ENCODE measurements around the gene ADRB1.

ADRB1 gene

GRCh38 chr10:114026189-114027040, 17.3 kb upstream of the ADRB1 start:
- DNase-seq (ENCODE audit: low read depth): no peak

DNA sequence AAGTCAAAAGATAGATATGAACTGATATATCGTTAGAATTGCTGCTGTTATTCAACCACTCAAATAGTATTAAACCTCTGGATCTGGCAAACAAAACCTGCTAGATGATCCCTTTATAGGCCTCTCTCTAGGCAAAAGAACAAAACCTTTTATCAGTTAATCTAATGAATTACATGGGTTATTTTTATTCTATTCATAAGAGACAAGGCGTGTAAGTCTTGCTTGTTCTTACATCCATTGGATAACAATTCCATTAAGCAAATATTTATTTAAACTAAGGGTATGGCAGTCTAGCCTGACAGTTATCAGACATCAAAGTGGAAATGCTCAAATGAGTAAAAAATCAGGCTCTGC, 16.6 kb upstream of the ADRB1 start:
- no peak for DNase-seq (ENCODE audit: low read depth)

DNA sequence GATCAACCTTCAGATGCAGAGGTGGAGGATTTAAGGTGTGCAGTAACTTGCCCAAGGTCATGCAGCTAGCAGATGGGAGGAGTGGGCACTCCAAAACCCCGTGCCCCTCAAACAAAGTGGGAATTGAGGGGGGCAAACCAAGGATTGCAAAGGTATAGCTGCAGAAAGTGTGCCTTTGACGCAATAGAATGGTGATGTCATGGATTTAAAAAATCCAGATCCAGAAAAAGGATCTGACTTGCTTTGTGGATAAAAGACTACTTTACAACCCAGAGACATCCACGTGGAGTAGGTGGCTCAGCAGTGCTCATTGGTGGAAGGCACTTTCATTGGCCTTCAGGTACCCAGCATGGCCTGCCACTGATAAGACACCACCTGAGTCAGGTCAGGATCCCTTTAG, 15.7 kb upstream of the ADRB1 start:
- DNase-seq (ENCODE audit: low read depth): no peak

DNA sequence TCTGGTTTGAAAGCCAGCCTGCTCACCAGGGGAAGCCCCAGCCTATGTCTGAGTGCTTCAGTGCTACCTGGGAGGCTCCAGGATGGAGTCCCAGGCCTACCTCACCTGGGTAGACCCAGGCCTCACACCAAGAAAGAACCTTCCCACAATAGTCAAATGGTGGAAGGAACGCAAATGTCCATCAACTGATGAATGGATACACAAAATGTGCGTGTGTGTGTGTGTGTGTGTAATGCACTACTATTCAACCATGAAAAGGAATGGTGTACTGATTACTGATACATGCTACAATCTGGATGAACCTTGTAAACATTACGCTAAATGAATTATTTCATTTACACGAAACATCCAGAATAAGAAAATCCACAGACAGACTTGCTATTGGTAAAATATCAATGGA, 15.2 kb upstream of the ADRB1 start:
- no peak for DNase-seq (ENCODE audit: low read depth)

GRCh38 chr10:114029655-114030054, 14.0 kb upstream of the ADRB1 start:
- no peak for DNase-seq (ENCODE audit: low read depth)

GRCh38 chr10:114030140-114030539, 13.5 kb upstream of the ADRB1 start:
- no peak for DNase-seq (ENCODE audit: low read depth)

GRCh38 chr10:114031073-114031972, 12.3 kb upstream of the ADRB1 start:
- no peak for DNase-seq (ENCODE audit: low read depth)

- no peak for DNase-seq (ENCODE audit: low read depth)
These were observed 10.1 kb upstream of the ADRB1 start for GRCh38 chr10:114033566-114033965.

- DNase-seq (ENCODE audit: low read depth): no peak
These were observed 8.6 kb upstream of the ADRB1 start for GRCh38 chr10:114034923-114035645.

DNA sequence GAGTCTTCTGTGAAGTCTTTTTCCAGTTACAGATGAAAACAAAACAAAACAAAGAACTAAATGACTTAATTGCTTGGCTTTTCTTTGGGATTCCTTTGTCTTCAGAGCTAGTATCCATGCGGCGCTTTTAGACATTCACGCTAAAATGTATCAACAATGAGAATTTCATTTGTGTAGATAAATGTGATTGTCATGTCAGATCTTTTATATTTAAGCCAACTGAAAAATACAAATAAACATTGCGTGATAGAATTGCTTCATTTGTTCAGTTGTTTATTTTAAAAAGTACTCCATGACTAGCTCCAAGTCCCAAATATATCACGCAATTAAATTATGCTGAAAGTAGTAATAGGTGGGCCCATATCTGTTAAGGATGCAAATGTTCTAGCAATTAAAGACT, 7.9 kb upstream of the ADRB1 start:
- DNase-seq (ENCODE audit: low read depth): no peak

GRCh38 chr10:114038819-114039218, 4.8 kb upstream of the ADRB1 start:
- no peak for DNase-seq (ENCODE audit: low read depth)

DNA sequence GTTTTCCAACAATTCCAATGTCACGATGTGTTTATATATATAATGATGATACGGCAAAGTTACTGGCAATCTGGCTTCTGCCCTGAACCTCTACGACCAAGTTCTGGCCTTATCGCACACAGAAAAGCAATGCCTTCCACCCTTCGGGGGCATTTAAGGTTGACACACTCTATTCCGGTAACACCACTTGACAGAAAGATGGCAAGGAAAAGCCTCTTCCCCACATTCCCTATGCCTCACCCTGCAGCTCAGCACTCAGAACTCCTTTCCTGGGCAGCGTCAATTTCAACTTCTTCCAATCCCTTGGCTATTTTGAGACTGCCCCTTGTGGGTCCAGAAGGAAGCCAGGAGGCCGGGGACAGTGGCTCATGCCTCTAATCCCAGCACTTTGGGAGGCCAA, 2.5 kb upstream of the ADRB1 start:
- no peak for DNase-seq (ENCODE audit: low read depth)

- DNase-seq (ENCODE audit: low read depth): no peak
These were observed 653 bp upstream of the ADRB1 start for GRCh38 chr10:114042895-114043531.

- no peak for DNase-seq (ENCODE audit: low read depth)
These were observed 825 bp downstream of the ADRB1 start for GRCh38 chr10:114044247-114045135.

DNA sequence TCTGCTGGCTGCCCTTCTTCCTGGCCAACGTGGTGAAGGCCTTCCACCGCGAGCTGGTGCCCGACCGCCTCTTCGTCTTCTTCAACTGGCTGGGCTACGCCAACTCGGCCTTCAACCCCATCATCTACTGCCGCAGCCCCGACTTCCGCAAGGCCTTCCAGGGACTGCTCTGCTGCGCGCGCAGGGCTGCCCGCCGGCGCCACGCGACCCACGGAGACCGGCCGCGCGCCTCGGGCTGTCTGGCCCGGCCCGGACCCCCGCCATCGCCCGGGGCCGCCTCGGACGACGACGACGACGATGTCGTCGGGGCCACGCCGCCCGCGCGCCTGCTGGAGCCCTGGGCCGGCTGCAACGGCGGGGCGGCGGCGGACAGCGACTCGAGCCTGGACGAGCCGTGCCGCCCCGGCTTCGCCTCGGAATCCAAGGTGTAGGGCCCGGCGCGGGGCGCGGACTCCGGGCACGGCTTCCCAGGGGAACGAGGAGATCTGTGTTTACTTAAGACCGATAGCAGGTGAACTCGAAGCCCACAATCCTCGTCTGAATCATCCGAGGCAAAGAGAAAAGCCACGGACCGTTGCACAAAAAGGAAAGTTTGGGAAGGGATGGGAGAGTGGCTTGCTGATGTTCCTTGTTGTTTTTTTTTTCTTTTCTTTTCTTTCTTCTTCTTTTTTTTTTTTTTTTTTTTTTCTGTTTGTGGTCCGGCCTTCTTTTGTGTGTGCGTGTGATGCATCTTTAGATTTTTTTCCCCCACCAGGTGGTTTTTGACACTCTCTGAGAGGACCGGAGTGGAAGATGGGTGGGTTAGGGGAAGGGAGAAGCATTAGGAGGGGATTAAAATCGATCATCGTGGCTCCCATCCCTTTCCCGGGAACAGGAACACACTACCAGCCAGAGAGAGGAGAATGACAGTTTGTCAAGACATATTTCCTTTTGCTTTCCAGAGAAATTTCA, 1.7 kb downstream of the ADRB1 start:
- DNase-seq (ENCODE audit: low read depth): no peak

DNA sequence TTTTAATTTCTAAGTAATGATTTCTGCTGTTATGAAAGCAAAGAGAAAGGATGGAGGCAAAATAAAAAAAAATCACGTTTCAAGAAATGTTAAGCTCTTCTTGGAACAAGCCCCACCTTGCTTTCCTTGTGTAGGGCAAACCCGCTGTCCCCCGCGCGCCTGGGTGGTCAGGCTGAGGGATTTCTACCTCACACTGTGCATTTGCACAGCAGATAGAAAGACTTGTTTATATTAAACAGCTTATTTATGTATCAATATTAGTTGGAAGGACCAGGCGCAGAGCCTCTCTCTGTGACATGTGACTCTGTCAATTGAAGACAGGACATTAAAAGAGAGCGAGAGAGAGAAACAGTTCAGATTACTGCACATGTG, 2.4 kb downstream of the ADRB1 start:
- no peak for DNase-seq (ENCODE audit: low read depth)

DNA sequence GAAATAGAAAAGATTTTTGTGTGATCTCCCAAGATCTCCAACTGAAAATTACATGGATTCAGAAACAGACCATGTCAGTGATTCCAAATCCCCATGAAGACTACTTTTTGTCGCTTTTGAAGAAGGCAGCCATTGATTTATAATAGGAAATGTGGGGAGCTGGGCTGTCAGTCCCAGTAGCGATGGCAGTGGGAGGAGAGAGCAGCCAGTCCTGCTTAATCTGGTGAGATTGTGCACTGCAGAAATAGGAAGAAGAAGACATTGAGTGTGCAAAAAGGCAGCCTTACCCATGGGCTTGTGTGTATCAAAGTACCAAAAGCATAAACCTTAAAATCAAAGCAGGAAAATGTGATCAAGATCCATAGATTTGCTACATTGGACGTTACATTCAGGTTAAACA, 4.8 kb downstream of the ADRB1 start:
- DNase-seq (ENCODE audit: low read depth): no peak

- DNase-seq (ENCODE audit: low read depth): no peak
These were observed 8.0 kb downstream of the ADRB1 start for GRCh38 chr10:114051714-114052113.

DNA sequence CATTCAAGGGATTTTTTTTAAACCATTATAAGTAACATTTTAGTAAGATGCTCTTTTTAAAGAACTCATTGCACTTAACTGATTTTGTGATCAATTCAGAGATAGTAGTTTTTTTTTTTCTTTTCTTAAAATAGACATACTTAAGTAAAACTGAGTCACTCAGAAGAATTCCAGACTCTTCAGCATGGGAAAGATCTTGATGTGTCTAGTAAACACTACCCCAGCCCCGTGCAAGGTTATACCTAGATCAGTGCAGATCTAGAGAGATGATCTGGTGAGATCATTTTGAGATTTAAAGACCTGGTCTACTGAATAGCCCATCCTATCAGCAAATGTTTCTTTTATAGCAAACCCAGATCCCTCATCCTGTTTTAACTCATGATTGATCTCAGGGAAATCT, 8.6 kb downstream of the ADRB1 start:
- no peak for DNase-seq (ENCODE audit: low read depth)

- DNase-seq (ENCODE audit: low read depth): no peak
These were observed 10.3 kb downstream of the ADRB1 start for GRCh38 chr10:114053946-114054345.

Data from CMK (cell line).